B cell (primary cell): ENCODE results near the gene RAD51B. TPM values are rescaled to one million over a fixed set of nuclear protein-coding genes. Genes with fewer than 3 reads are reported as not detected.

ENCODE experiments used
- ATAC-seq: fragments of 200-7000 bp; cut with Tn5 transposase; one replicate; pipeline ENCODE4 v1.10.0; 2021; ENCODE audit warnings: low read depth, mild to moderate bottlenecking, moderate number of reproducible peaks, moderate library complexity
- CTCF ChIA-PET: fragments of 350-600 bp; sonication (Branson Sonifier 250); formaldehyde crosslinking; loops from one replicate; lab custom pipeline; 2021; ENCODE audit warnings: antibody characterized with exemption, inconsistent platforms; lab: Charles Lee
- POLR2A ChIA-PET: fragments of 350-600 bp; sonication (Branson Sonifier 250); formaldehyde crosslinking; loops from one replicate; lab custom pipeline; 2021; ENCODE audit warnings: antibody characterized with exemption; lab: Charles Lee
- DNase-seq: peaks from one replicate; pipeline ENCODE4 v3.0.0; 2013
- H2AFZ ChIP-seq: 2 replicates; pipeline ENCODE4 v1.6.1; 2012; ENCODE audit warnings: mild to moderate bottlenecking, low read depth, low read length; ENCODE audit not compliant: insufficient read depth, poor library complexity, severe bottlenecking
- H3K27ac ChIP-seq, 2 donors: 1 replicate in 1 of 2; 2 replicates in 1 of 2; pipeline ENCODE4 v1.5.1; 2012 to 2013; ENCODE audit warnings: low read length in 2 of 2, mild to moderate bottlenecking in 2 of 2, moderate library complexity in 1 of 2
- H3K27me3 ChIP-seq, 4 experiments: fragments of 200-600 bp in 1 of 4; sonication (generic) in 1 of 4; replicated peaks in 1 of 4; 1 replicate in 2 of 4; 2 replicates in 2 of 4; pipeline versions ENCODE4 v1.6.1 to v1.7.0; 2013 to 2016; ENCODE audit warnings: low read length in 3 of 4, mild to moderate bottlenecking in 2 of 4, mixed read lengths in 1 of 4, moderate library complexity in 1 of 4; ENCODE audit not compliant: insufficient read depth in 4 of 4, control insufficient read depth in 3 of 4; ENCODE audit errors: control extremely low read depth in 1 of 4
- H3K36me3 ChIP-seq, 2 experiments: replicated peaks in 1 of 2; 1 replicate in 1 of 2; 2 replicates in 1 of 2; pipeline versions ENCODE4 v1.6.1 to v1.7.1; 2013; ENCODE audit warnings: low read length in 1 of 2; ENCODE audit not compliant: insufficient read depth in 2 of 2, control insufficient read depth in 1 of 2; ENCODE audit errors: control extremely low read depth in 1 of 2, extremely low read depth in 1 of 2
- H3K4me1 ChIP-seq, 2 donors: fragments of 200-600 bp in 1 of 2; sonication (generic) in 1 of 2; 1 replicate in 1 of 2; 2 replicates in 1 of 2; pipeline versions ENCODE4 v1.5.1 to v1.6.1; 2013 to 2017; ENCODE audit warnings: low read length in 2 of 2; ENCODE audit not compliant: control insufficient read depth in 2 of 2, insufficient read depth in 2 of 2
- H3K4me2 ChIP-seq: replicated peaks from 2 replicates; pipeline ENCODE3; 2012; ENCODE audit warnings: mild to moderate bottlenecking, low read depth, low read length; ENCODE audit not compliant: poor library complexity, severe bottlenecking
- H3K4me3 ChIP-seq, 5 experiments: fragments of 200-600 bp in 1 of 5; sonication (generic) in 1 of 5; 1 replicate in 3 of 5; 2 replicates in 2 of 5; pipeline versions ENCODE4 v1.5.1 to v1.7.0; 2011 to 2016; ENCODE audit warnings: low read length in 4 of 5, mild to moderate bottlenecking in 4 of 5, low read depth in 2 of 5, control low read depth in 1 of 5, moderate library complexity in 1 of 5; ENCODE audit not compliant: insufficient read depth in 1 of 5; ENCODE audit errors: control extremely low read depth in 1 of 5, extremely low read depth in 1 of 5
- H3K79me2 ChIP-seq: fragments of 200-600 bp; sonication (generic); one replicate; pipeline ENCODE4 v1.6.0; 2016; ENCODE audit warnings: low read length; ENCODE audit not compliant: control insufficient read depth, insufficient read depth
- H3K9ac ChIP-seq: fragments of 200-600 bp; sonication (generic); 2 replicates; pipeline ENCODE4 v1.6.1; 2017; ENCODE audit warnings: mild to moderate bottlenecking, low read length, moderate library complexity
- H3K9me3 ChIP-seq, 3 donors: one replicate each; pipeline versions ENCODE4 v1.6.1 to v1.7.1; 2013; ENCODE audit warnings: low read length in 2 of 3; ENCODE audit not compliant: control insufficient read depth in 2 of 3, insufficient read depth in 1 of 3; ENCODE audit errors: control extremely low read depth in 1 of 3
- H4K20me1 ChIP-seq: 2 replicates; pipeline ENCODE4 v1.6.0; 2012; ENCODE audit warnings: mild to moderate bottlenecking, low read length; ENCODE audit not compliant: insufficient read depth, control insufficient read depth, poor library complexity, severe bottlenecking
- H3K27ac Mint-ChIP-seq: one replicate; pipeline ENCODE4 v1.8.0; 2021; ENCODE audit warnings: mixed read lengths
- H3K27me3 Mint-ChIP-seq: one replicate; pipeline ENCODE4 v1.8.0; 2021; ENCODE audit warnings: mixed read lengths
- H3K4me1 Mint-ChIP-seq: one replicate; pipeline ENCODE4 v1.8.0; 2021; ENCODE audit warnings: mixed read lengths
- H3K4me3 Mint-ChIP-seq: one replicate; pipeline ENCODE4 v1.8.0; 2021; ENCODE audit warnings: mixed read lengths
- H3K9me3 Mint-ChIP-seq: one replicate; pipeline ENCODE4 v1.8.0; 2022; ENCODE audit warnings: mixed read lengths; ENCODE audit not compliant: insufficient read depth
- EZH2 ChIP-seq: IDR thresholded peaks from 2 replicates; pipeline ENCODE4 v1.6.1; 2012; ENCODE audit warnings: borderline replicate concordance, low read depth, mild to moderate bottlenecking, moderate library complexity, low read length; ENCODE audit not compliant: insufficient read depth, poor library complexity, severe bottlenecking
- WGBS: methylation state at CpG from one replicate; pipeline ENCODE4 v1.1.5; 2013; ENCODE audit warnings: missing lambda C conversion rate; ENCODE audit not compliant: insufficient coverage; 5-methylcytosine and 5-hydroxymethylcytosine counted together
- intact Hi-C: fragments of 100-400 bp; cut with micrococcal nuclease; formaldehyde crosslinking; loops from one replicate; pipeline ENCODE4 v1.10.0; 2022
- polyA plus RNA-seq: library from polyadenylated mRNA; depleted of rRNA; stranded (reverse); fragments of >200 nt; gene quantifications from 2 replicates; pipeline ENCODE4 v1.2.3, GENCODE V29; 2012
- total RNA-seq, 2 donors: library from RNA; stranded (reverse); fragments of 120-200 nt in 1 of 2; gene quantifications; 1 replicate in 1 of 2; 2 replicates in 1 of 2; pipeline versions ENCODE4 v1.2.3 to v1.2.4, GENCODE V29; 2013 to 2022
- TF ChIP-seq, protein P1 (sequence below): fragments of 200-600 bp; IDR thresholded peaks from one replicate; pipeline ENCODE4 v1.8.0; 2022; ENCODE audit warnings: antibody characterized with exemption, mild to moderate bottlenecking

RAD51B gene
- total and polyA plus RNA-seq, 2 donors (not counting 1 experiment from before 2014, with no cell fraction given), result 6.5 to 60.6 TPM

GRCh38 chr14:68495101-68496039, 675.8 kb downstream of the RAD51B start:
- Histone ChIP-seq H3K4me1 (peaks cover 35 to 54% of the 10 kb centered on the region in 2 donors), H3K9me3 (no peaks in the 10 kb centered on the region), H2AFZ (peak overlapping the region; percentile 73), H3K9ac (peak overlapping the region; percentile 42), H4K20me1 (no peaks in the 10 kb centered on the region), H3K27ac (peak overlapping the region; percentile 11 to 61), H3K4me3 (peak overlapping the region in 1 of 5 experiments; percentile 13), H3K4me2 (peak overlapping the region; percentile 64), H3K27me3 (no peaks in the 10 kb centered on the region), H3K79me2 (no peaks in the 10 kb centered on the region), H3K36me3 (no peaks in the 10 kb centered on the region)
- WGBS, result 9% methylated on average over 11 of the region's 14 CpGs
- DNase-seq (peak; percentile 58), ATAC-seq (peak; percentile 83)
- ChIA-PET POLR2A (interaction anchor here (1.1 to 1.7 kb wide), 2 partner anchors 8 to 12 kb away, joined by 3 read pairs; no protein-coding TSS in a partner anchor), CTCF (interaction anchor here (0.5 to 2.1 kb wide), 4 partner anchors 10 to 153 kb away, joined by 3 to 4 read pairs (median 4); no protein-coding TSS in a partner anchor)
- Mint-ChIP-seq H3K4me3 (peak overlapping the region; percentile 56), H3K4me1 (peaks cover 63% of the 10 kb centered on the region), H3K27ac (peak overlapping the region; percentile 82), H3K27me3 (no peaks in the 10 kb centered on the region), H3K9me3 (no peaks in the 10 kb centered on the region)
- TF ChIP-seq, protein P1, sequence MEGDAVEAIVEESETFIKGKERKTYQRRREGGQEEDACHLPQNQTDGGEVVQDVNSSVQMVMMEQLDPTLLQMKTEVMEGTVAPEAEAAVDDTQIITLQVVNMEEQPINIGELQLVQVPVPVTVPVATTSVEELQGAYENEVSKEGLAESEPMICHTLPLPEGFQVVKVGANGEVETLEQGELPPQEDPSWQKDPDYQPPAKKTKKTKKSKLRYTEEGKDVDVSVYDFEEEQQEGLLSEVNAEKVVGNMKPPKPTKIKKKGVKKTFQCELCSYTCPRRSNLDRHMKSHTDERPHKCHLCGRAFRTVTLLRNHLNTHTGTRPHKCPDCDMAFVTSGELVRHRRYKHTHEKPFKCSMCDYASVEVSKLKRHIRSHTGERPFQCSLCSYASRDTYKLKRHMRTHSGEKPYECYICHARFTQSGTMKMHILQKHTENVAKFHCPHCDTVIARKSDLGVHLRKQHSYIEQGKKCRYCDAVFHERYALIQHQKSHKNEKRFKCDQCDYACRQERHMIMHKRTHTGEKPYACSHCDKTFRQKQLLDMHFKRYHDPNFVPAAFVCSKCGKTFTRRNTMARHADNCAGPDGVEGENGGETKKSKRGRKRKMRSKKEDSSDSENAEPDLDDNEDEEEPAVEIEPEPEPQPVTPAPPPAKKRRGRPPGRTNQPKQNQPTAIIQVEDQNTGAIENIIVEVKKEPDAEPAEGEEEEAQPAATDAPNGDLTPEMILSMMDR, result no peak
- intact Hi-C loops, result loop anchor here (1.0 kb wide), 1 partner anchor 11 kb away; no protein-coding TSS in a partner anchor

- intact Hi-C loops, result no loop called here
- H3K4me3 ChIP-seq, result no peak overlapping the region
- ATAC-seq (no peak), DNase-seq (no peak)
- no peaks in the 10 kb centered on the region for H3K27me3 Mint-ChIP-seq
- no peak overlapping the region for H3K4me3 Mint-ChIP-seq
- no peak overlapping the region for H3K4me2 ChIP-seq
- ChIA-PET CTCF (interaction anchor here (1.2 kb wide), 1 partner anchor 320 kb away, joined by 5 read pairs; no protein-coding TSS in a partner anchor), POLR2A (interaction anchor here (1.0 kb wide), 1 partner anchor 129 kb away, joined by 5 read pairs; no protein-coding TSS in a partner anchor)
- no peaks in the 10 kb centered on the region for H3K36me3 ChIP-seq
- peaks cover 43 to 60% of the 10 kb centered on the region in 2 donors for H3K4me1 ChIP-seq
- H3K9ac ChIP-seq, result no peak overlapping the region
- H3K27me3 ChIP-seq, result no peaks in the 10 kb centered on the region
- no CpG with 5 or more reads among the region's 2 CpGs for WGBS
- H4K20me1 ChIP-seq, result no peaks in the 10 kb centered on the region
- no peaks in the 10 kb centered on the region for H3K9me3 Mint-ChIP-seq
- H3K79me2 ChIP-seq, result no peaks in the 10 kb centered on the region
- no peak overlapping the region for H3K27ac ChIP-seq
- H3K4me1 Mint-ChIP-seq, result peaks cover 71% of the 10 kb centered on the region
- H2AFZ ChIP-seq, result no peak overlapping the region
- no peaks in the 10 kb centered on the region for H3K9me3 ChIP-seq
- no peak overlapping the region for H3K27ac Mint-ChIP-seq
- TF ChIP-seq, protein P1, result no peak
- no peak for TF ChIP-seq EZH2
These were observed 677.4 kb downstream of the RAD51B start for GRCh38 chr14:68497011-68497410.
